ENCODE results near the gene TMSB10. TPM values are rescaled to one million over a fixed set of nuclear protein-coding genes. Genes with fewer than 3 reads are reported as not detected.
"Not testable (repeated sequence)": the region's sequence is repeated elsewhere in the genome, so short reads cannot be mapped to it uniquely, and the experiment has no call there.

TMSB10 gene
- total RNA-seq, 1 donor from 2014 or later: 2,521 TPM

DNA sequence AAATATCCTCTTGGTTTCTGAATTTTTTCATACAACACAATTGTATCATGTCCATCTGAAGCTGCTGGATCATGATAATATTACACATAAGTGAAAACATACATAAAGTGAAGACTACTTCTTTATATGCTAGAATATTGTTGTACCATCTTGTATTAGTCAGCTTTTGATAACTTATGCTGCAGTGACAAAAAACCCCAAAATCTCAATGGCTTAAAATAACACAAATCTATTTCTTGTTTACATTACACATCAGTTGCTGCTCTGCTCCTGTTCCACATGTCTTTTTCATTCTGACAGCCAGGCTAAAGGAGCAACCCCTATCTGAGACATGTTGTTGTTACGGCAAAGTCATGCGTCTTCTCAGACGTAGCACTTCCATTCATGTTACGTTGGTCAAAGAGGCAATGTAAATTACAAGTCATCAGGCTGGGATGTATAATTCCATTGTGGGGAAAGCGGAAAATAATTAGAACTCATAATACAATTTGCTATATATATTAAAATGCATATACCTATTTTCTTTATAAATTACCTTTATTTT, 5.8 kb downstream of the TMSB10 start:
- no peaks in the 10 kb centered on the region for H3K27me3 Mint-ChIP-seq (ENCODE audit: low read depth)
- H3K36me3 Mint-ChIP-seq (ENCODE audit: low read depth): peaks cover 19% of the 10 kb centered on the region
- peaks cover 15% of the 10 kb centered on the region for H3K9me3 Mint-ChIP-seq (ENCODE audit: low read depth)
- H3K4me3 Mint-ChIP-seq (ENCODE audit: unreplicated experiment): no peak overlapping the region
- H3K4me1 Mint-ChIP-seq (ENCODE audit: low read depth): peaks cover 22% of the 10 kb centered on the region
- H3K27ac Mint-ChIP-seq (ENCODE audit: unreplicated experiment): no peak overlapping the region
- TF ChIP-seq, protein P1, sequence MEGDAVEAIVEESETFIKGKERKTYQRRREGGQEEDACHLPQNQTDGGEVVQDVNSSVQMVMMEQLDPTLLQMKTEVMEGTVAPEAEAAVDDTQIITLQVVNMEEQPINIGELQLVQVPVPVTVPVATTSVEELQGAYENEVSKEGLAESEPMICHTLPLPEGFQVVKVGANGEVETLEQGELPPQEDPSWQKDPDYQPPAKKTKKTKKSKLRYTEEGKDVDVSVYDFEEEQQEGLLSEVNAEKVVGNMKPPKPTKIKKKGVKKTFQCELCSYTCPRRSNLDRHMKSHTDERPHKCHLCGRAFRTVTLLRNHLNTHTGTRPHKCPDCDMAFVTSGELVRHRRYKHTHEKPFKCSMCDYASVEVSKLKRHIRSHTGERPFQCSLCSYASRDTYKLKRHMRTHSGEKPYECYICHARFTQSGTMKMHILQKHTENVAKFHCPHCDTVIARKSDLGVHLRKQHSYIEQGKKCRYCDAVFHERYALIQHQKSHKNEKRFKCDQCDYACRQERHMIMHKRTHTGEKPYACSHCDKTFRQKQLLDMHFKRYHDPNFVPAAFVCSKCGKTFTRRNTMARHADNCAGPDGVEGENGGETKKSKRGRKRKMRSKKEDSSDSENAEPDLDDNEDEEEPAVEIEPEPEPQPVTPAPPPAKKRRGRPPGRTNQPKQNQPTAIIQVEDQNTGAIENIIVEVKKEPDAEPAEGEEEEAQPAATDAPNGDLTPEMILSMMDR (IDR thresholded peaks at IDR 0.05): no peak
- DNase-seq (ENCODE audit: low spot score): no peak

DNA sequence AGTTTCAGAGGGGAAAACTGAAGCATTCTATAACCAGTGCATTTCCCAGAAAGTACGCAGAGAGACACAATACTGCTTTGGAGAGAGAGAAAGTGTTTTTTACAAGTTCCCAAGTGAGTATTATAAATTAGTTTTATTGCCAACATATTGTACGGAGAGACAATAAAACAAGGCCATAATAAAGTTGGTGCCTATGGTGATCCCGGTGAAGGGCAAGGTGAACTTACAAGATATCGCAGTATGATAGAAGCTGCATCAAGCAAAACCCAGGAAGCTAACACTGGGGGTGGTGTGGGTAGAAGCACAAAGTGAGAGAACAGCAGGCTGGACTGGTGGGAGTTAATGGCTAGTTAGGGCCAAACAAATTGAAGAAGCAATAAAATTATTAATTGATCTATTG, 7.5 kb downstream of the TMSB10 start:
- Mint-ChIP-seq H3K9me3 (ENCODE audit: low read depth) (peaks cover 15% of the 10 kb centered on the region), H3K4me3 (ENCODE audit: unreplicated experiment) (no peak overlapping the region), H3K4me1 (ENCODE audit: low read depth) (peaks cover 10% of the 10 kb centered on the region), H3K27ac (ENCODE audit: unreplicated experiment) (no peak overlapping the region), H3K27me3 (ENCODE audit: low read depth) (no peaks in the 10 kb centered on the region), H3K36me3 (ENCODE audit: low read depth) (peaks cover 9% of the 10 kb centered on the region)
- TF ChIP-seq, protein P1 (IDR thresholded peaks at IDR 0.05): no peak
- no peak for DNase-seq (ENCODE audit: low spot score)

DNA sequence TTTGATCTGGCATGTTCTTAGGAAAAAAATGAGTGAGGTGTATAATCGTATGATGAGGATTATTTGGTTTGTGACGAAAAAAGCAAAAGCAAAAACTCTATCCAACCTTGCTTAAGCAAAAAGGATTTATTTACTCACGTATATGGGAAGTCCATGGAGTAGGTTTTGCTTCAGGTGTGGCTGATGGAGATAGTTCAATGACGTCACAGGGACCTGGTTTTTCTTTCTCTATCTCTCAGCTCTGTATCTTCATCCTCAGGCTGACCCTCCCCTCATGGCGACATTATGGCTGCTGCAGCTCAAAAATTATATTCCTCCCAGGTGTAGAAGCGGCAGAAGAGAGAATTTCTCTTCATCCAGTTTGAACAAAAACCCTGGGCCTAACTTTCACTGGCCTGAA, 8.9 kb downstream of the TMSB10 start:
- no peak for DNase-seq (ENCODE audit: low spot score)
- peaks cover 6% of the 10 kb centered on the region for H3K36me3 Mint-ChIP-seq (ENCODE audit: low read depth)
- TF ChIP-seq, protein P1 (IDR thresholded peaks at IDR 0.05): no peak
- H3K27ac Mint-ChIP-seq (ENCODE audit: unreplicated experiment): no peak overlapping the region
- H3K4me3 Mint-ChIP-seq (ENCODE audit: unreplicated experiment): no peak overlapping the region
- peaks cover 12% of the 10 kb centered on the region for H3K9me3 Mint-ChIP-seq (ENCODE audit: low read depth)
- no peaks in the 10 kb centered on the region for H3K27me3 Mint-ChIP-seq (ENCODE audit: low read depth)
- H3K4me1 Mint-ChIP-seq (ENCODE audit: low read depth): peaks cover 6% of the 10 kb centered on the region

DNA sequence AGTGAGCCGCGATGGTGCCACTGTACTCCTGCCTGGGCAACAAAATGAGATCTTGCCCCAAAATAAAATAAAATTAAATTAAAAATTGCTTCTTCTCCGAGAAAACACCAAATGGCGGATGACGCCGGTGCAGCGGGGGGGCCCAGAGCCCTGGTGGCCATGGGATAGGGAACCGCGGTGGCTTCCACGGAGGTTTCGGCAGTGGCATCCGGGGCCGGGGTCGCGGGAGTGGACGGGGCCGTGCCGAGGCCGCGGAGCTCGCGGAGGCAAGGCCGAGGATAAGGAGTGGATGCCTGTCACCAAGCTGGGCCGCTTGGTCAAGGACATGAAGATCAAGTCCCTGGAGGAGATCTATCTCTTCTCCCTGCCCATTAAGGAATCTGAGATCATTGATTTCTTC, 10.2 kb downstream of the TMSB10 start:
- not testable (repeated sequence) for H3K9me3 Mint-ChIP-seq (ENCODE audit: low read depth); DNase-seq (ENCODE audit: low spot score); H3K4me3 Mint-ChIP-seq (ENCODE audit: unreplicated experiment); H3K36me3 Mint-ChIP-seq (ENCODE audit: low read depth); H3K27me3 Mint-ChIP-seq (ENCODE audit: low read depth); H3K27ac Mint-ChIP-seq (ENCODE audit: unreplicated experiment)
- H3K4me1 Mint-ChIP-seq (ENCODE audit: low read depth): peaks cover 19% of the 10 kb centered on the region

DNA sequence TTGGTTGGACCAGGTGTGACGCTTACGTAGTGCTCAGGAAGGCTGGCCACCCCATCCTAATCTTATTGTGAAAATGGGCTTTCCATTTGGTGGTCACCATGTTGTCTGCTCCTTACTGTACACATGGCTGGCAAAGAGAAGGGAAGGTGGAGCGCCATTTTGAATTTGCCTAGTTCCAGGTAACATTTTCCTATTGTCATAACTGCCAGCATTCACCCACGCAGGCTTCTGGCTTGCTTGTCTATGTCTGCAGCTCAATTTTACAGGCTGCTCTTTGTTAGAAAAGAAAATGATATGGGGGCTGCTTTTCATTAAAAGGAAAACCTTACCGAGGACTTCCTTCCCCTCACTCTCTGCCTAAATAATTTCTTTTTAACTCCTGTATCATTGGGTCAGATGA, 12.4 kb downstream of the TMSB10 start:
- not testable (repeated sequence) for H3K9me3 Mint-ChIP-seq (ENCODE audit: low read depth); H3K4me3 Mint-ChIP-seq (ENCODE audit: unreplicated experiment); DNase-seq (ENCODE audit: low spot score); H3K27ac Mint-ChIP-seq (ENCODE audit: unreplicated experiment); H3K36me3 Mint-ChIP-seq (ENCODE audit: low read depth); H3K27me3 Mint-ChIP-seq (ENCODE audit: low read depth)
- H3K4me1 Mint-ChIP-seq (ENCODE audit: low read depth): peaks cover 16% of the 10 kb centered on the region

DNA sequence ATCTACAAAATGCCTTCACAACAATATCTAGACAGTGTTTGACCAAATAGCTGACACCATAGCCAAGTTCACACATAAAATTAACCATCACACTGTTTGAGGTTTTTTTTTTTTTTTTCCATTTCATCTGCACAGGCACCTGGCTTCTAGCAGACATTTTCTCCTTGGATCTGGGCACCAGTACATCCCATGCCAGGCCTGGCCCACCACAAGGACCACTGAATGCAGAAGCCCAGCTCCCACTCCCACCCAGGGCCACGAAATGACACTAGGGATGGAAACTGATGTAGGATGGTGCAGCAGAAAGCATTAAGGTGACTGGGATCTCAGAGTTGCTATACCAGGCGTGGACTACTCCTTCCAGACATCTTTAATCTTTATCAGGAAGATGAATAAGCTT, 13.0 kb downstream of the TMSB10 start:
- H3K9me3 Mint-ChIP-seq (ENCODE audit: low read depth): no peaks in the 10 kb centered on the region
- peak overlapping the region; percentile 42 for H3K27ac Mint-ChIP-seq (ENCODE audit: unreplicated experiment)
- no peak for DNase-seq (ENCODE audit: low spot score)

More for the DNA sequence above, 13.0 kb downstream of the TMSB10 start:
- H3K36me3 Mint-ChIP-seq (ENCODE audit: low read depth): no peaks in the 10 kb centered on the region
- H3K27me3 Mint-ChIP-seq (ENCODE audit: low read depth): no peaks in the 10 kb centered on the region
- no peak overlapping the region for H3K4me3 Mint-ChIP-seq (ENCODE audit: unreplicated experiment)
- peaks cover 16% of the 10 kb centered on the region for H3K4me1 Mint-ChIP-seq (ENCODE audit: low read depth)
- TF ChIP-seq, protein P1 (IDR thresholded peaks at IDR 0.05): no peak
